ENCODE data around the gene UCHL5.

The UCHL5 gene

GRCh38 chr1:193059282-193060114, at the start of gene UCHL5, which contains the start of gene RO60:
Gene UCHL5 (minus strand): TSS chr1:193059360. CDS start chr1:193059260, 100 bp downstream.
Gene RO60 (plus strand): TSS chr1:193059612. CDS start chr1:193069055, 9,443 bp downstream.
- DNase-seq (ENCODE audit: low spot score) = peak; percentile 98

GRCh38 chr1:193108471-193108870, 49.3 kb upstream of the UCHL5 start:
- DNase-seq (ENCODE audit: low spot score) = no peak

GRCh38 chr1:193105821-193106177, 46.6 kb upstream of the UCHL5 start:
- DNase-seq (ENCODE audit: low spot score) = no peak

- peak; percentile 78 for DNase-seq (ENCODE audit: low spot score)
Observed at GRCh38 chr1:193104907-193105820, 46.0 kb upstream of the UCHL5 start, which contains the start of gene GLRX2. Gene GLRX2 (minus strand): TSS chr1:193105414. CDS start chr1:193105382, 32 bp downstream.

GRCh38 chr1:193104502-193104906, 45.3 kb upstream of the UCHL5 start:
- DNase-seq (ENCODE audit: low spot score) = peak; percentile 46

- no peak for DNase-seq (ENCODE audit: low spot score)
Observed at GRCh38 chr1:193103759-193104501, 44.8 kb upstream of the UCHL5 start.

- no peak for DNase-seq (ENCODE audit: low spot score)
Observed at GRCh38 chr1:193102662-193103061, 43.5 kb upstream of the UCHL5 start.

GRCh38 chr1:193094112-193094511, 35.0 kb upstream of the UCHL5 start:
- no peak for DNase-seq (ENCODE audit: low spot score)

GRCh38 chr1:193090865-193091264, 31.7 kb upstream of the UCHL5 start:
- DNase-seq (ENCODE audit: low spot score) = no peak

GRCh38 chr1:193087893-193088292, 28.7 kb upstream of the UCHL5 start:
- no peak for DNase-seq (ENCODE audit: low spot score)

GRCh38 chr1:193086342-193086741, 27.2 kb upstream of the UCHL5 start:
- DNase-seq (ENCODE audit: low spot score) = no peak

GRCh38 chr1:193085263-193085662, 26.1 kb upstream of the UCHL5 start:
- no peak for DNase-seq (ENCODE audit: low spot score)

- DNase-seq (ENCODE audit: low spot score) = no peak
Observed at GRCh38 chr1:193083365-193084088, 24.4 kb upstream of the UCHL5 start.

GRCh38 chr1:193079187-193079586, 20.0 kb upstream of the UCHL5 start:
- no peak for DNase-seq (ENCODE audit: low spot score)

GRCh38 chr1:193077991-193078390, 18.8 kb upstream of the UCHL5 start:
- no peak for DNase-seq (ENCODE audit: low spot score)

- no peak for DNase-seq (ENCODE audit: low spot score)
Observed at GRCh38 chr1:193070942-193071341, 11.8 kb upstream of the UCHL5 start.

GRCh38 chr1:193070386-193070753, 11.2 kb upstream of the UCHL5 start:
- DNase-seq (ENCODE audit: low spot score) = no peak

- DNase-seq (ENCODE audit: low spot score) = peak; percentile 51
Observed at GRCh38 chr1:193069748-193070385, 10.7 kb upstream of the UCHL5 start.

GRCh38 chr1:193068013-193068412, 8.9 kb upstream of the UCHL5 start:
- DNase-seq (ENCODE audit: low spot score) = no peak

- DNase-seq (ENCODE audit: low spot score) = no peak
Observed at GRCh38 chr1:193066606-193067005, 7.4 kb upstream of the UCHL5 start.

- DNase-seq (ENCODE audit: low spot score) = no peak
Observed at GRCh38 chr1:193065954-193066353, 6.8 kb upstream of the UCHL5 start.

All from NAMALWA (cell line).